Prostate gland (tissue), 2 donors: Measurements from ENCODE around the gene SLC8A3. TPM values are rescaled to one million over a fixed set of nuclear protein-coding genes. Genes with fewer than 3 reads are reported as not detected.

Experiments
- DNase-seq: peaks from one replicate; pipeline ENCODE4 v3.0.0-alpha.2; 2019; ENCODE audit warnings: low spot score
- H3K27ac ChIP-seq, 2 donors: fragments of 200-600 bp; sonication (generic); 2 replicates each; pipeline ENCODE4 v1.5.1; 2017 to 2019
- H3K27me3 ChIP-seq: fragments of 200-600 bp; sonication (generic); replicated peaks from 2 replicates; pipeline ENCODE4 v1.5.1; 2019; ENCODE audit not compliant: insufficient read depth
- H3K36me3 ChIP-seq, 2 donors: fragments of 200-600 bp; sonication (generic); 1 replicate in 1 of 2; 2 replicates in 1 of 2; pipeline versions ENCODE4 v1.5.1 to v1.8.1; 2017 to 2019
- H3K4me1 ChIP-seq: fragments of 200-600 bp; sonication (generic); replicated peaks from 2 replicates; pipeline ENCODE4 v1.5.1; 2019
- H3K4me3 ChIP-seq, 2 donors: fragments of 200-600 bp; sonication (generic); 2 replicates each; pipeline ENCODE4 v1.5.1; 2017 to 2019
- H3K9me3 ChIP-seq: fragments of 200-600 bp; sonication (generic); 2 replicates; pipeline ENCODE4 v1.5.1; 2017
- CTCF ChIP-seq, 4 experiments: fragments of 200-600 bp in 2 of 4; fragments of 450-650 bp in 2 of 4; sonication (generic) in 2 of 4; IDR thresholded peaks; 1 replicate in 3 of 4; 2 replicates in 1 of 4; pipeline ENCODE4 v1.5.1; 2016 to 2019; ENCODE audit warnings: antibody characterized with exemption in 4 of 4, mild to moderate bottlenecking in 2 of 4, moderate library complexity in 2 of 4
- POLR2A ChIP-seq: fragments of 450-650 bp; IDR thresholded peaks from one replicate; pipeline ENCODE4 v1.6.1; 2016; ENCODE audit warnings: antibody characterized with exemption, mild to moderate bottlenecking
- POLR2AphosphoS5 ChIP-seq: sonication (generic); formaldehyde crosslinking; IDR thresholded peaks from one replicate; pipeline ENCODE4 v1.6.1; 2017; ENCODE audit warnings: antibody characterized with exemption
- WGBS: methylation state at CpG from one replicate; pipeline ENCODE4 v1.1.5; 2018; 5-methylcytosine and 5-hydroxymethylcytosine counted together
- intact Hi-C: fragments of 100-400 bp; cut with DNase I; formaldehyde crosslinking; loops from one replicate; pipeline ENCODE4 v1.14.2; 2022
- total RNA-seq, 2 donors: library from RNA; depleted of rRNA; stranded (reverse); fragments of >200 nt; gene quantifications; one replicate each; pipeline ENCODE4 v1.1.0, GENCODE V29; 2016

Gene SLC8A3
- total RNA-seq, 2 donors from 2014 or later, result 0.62 to 0.77 TPM

GRCh38 chr14:70188322-70188658 lies 461 bp downstream of the SLC8A3 start:
- no peak for TF ChIP-seq POLR2A
- no peak for TF ChIP-seq CTCF (IDR thresholded peaks at IDR 0.05)
- TF ChIP-seq POLR2AphosphoS5, result no peak
- Histone ChIP-seq H3K27ac (no peak overlapping the region), H3K4me3 (peak overlapping the region; percentile 18 to 35), H3K9me3 (no peaks in the 10 kb centered on the region), H3K4me1 (no peaks in the 10 kb centered on the region), H3K27me3 (peaks cover 3% of the 10 kb centered on the region), H3K36me3 (no peaks in the 10 kb centered on the region)
- DNase-seq, result no peak
- intact Hi-C loops, result no loop called here
- WGBS, result 0% methylated on average over 17 of the region's 38 CpGs

GRCh38 chr14:70186900-70187451 lies 1.8 kb downstream of the SLC8A3 start:
- Histone ChIP-seq H3K4me1 (no peaks in the 10 kb centered on the region), H3K27me3 (peaks cover 3% of the 10 kb centered on the region), H3K9me3 (no peaks in the 10 kb centered on the region), H3K4me3 (no peak overlapping the region), H3K36me3 (no peaks in the 10 kb centered on the region), H3K27ac (no peak overlapping the region)
- no peak for TF ChIP-seq POLR2A
- no peak for TF ChIP-seq POLR2AphosphoS5
- TF ChIP-seq CTCF (IDR thresholded peaks at IDR 0.05), result no peak
- 9% methylated on average over 26 of the region's 26 CpGs for WGBS
- DNase-seq, result no peak
- intact Hi-C loops, result no loop called here

- intact Hi-C loops, result no loop called here
- TF ChIP-seq POLR2A (no peak), CTCF (IDR thresholded peaks at IDR 0.05) (no peak), POLR2AphosphoS5 (no peak)
- H3K4me3 ChIP-seq, result no peak overlapping the region
- H3K36me3 ChIP-seq, result no peaks in the 10 kb centered on the region
- no peaks in the 10 kb centered on the region for H3K4me1 ChIP-seq
- DNase-seq, result no peak
- WGBS, result 75% methylated on average over 6 of the region's 6 CpGs
- H3K27me3 ChIP-seq, result peaks cover 3% of the 10 kb centered on the region
- H3K9me3 ChIP-seq, result no peaks in the 10 kb centered on the region
- no peak overlapping the region for H3K27ac ChIP-seq
Observed at GRCh38 chr14:70183991-70184390, 4.8 kb downstream of the SLC8A3 start.

GRCh38 chr14:70181276-70181675 lies 7.5 kb downstream of the SLC8A3 start:
- no peak for DNase-seq
- Histone ChIP-seq H3K27me3 (no peaks in the 10 kb centered on the region), H3K27ac (no peak overlapping the region), H3K36me3 (no peaks in the 10 kb centered on the region), H3K9me3 (no peaks in the 10 kb centered on the region), H3K4me3 (no peak overlapping the region), H3K4me1 (no peaks in the 10 kb centered on the region)
- intact Hi-C loops, result no loop called here
- no peak for TF ChIP-seq POLR2A
- no peak for TF ChIP-seq CTCF (IDR thresholded peaks at IDR 0.05)
- TF ChIP-seq POLR2AphosphoS5, result no peak
- WGBS, result 52% methylated on average over 1 of the region's 1 CpG

- no peak overlapping the region for H3K27ac ChIP-seq
- no peaks in the 10 kb centered on the region for H3K9me3 ChIP-seq
- intact Hi-C loops, result no loop called here
- DNase-seq, result no peak
- H3K36me3 ChIP-seq, result no peaks in the 10 kb centered on the region
- H3K4me1 ChIP-seq, result no peaks in the 10 kb centered on the region
- TF ChIP-seq POLR2A (no peak), CTCF (IDR thresholded peaks at IDR 0.05) (no peak), POLR2AphosphoS5 (no peak)
- no peaks in the 10 kb centered on the region for H3K27me3 ChIP-seq
- H3K4me3 ChIP-seq, result no peak overlapping the region
- 90% methylated on average over 1 of the region's 1 CpG for WGBS
Observed at GRCh38 chr14:70180718-70181117, 8.0 kb downstream of the SLC8A3 start.
